Loucy (cell line): ENCODE measurements around the gene ANO7.
A peak's percentile ranks its signal among the peaks of the same experiment; 100 is the strongest.

Experiments
- H2AFZ ChIP-seq: fragments of 200-600 bp; sonication (generic); 2 replicates; pipeline ENCODE4 v1.6.0; 2016; ENCODE audit warnings: antibody characterized with exemption, mild to moderate bottlenecking, low read length, moderate library complexity
- H3F3A ChIP-seq: fragments of 200-600 bp; 2 replicates; pipeline ENCODE4 v1.6.0; 2016; ENCODE audit warnings: antibody characterized with exemption, low read depth, mild to moderate bottlenecking
- H3K27me3 ChIP-seq: fragments of 200-600 bp; sonication (generic); 2 replicates; pipeline ENCODE4 v1.6.1; 2014; ENCODE audit warnings: low read length, mild to moderate bottlenecking; ENCODE audit not compliant: insufficient read depth, poor library complexity, severe bottlenecking
- H3K36me3 ChIP-seq: fragments of 200-600 bp; sonication (generic); 2 replicates; pipeline ENCODE4 v1.6.1; 2016; ENCODE audit warnings: low read length; ENCODE audit not compliant: insufficient read depth
- H3K4me1 ChIP-seq: fragments of 200-600 bp; sonication (generic); 2 replicates; pipeline ENCODE4 v1.5.1; 2014; ENCODE audit warnings: low read length, mild to moderate bottlenecking; ENCODE audit not compliant: insufficient read depth, poor library complexity, severe bottlenecking
- H3K4me2 ChIP-seq: fragments of 200-600 bp; sonication (generic); 2 replicates; pipeline ENCODE4 v1.6.0; 2014; ENCODE audit warnings: antibody characterized with exemption, low read length, low read depth, mild to moderate bottlenecking; ENCODE audit not compliant: poor library complexity, severe bottlenecking
- H3K4me3 ChIP-seq: fragments of 200-600 bp; sonication (generic); 2 replicates; pipeline ENCODE4 v1.5.1; 2014; ENCODE audit warnings: low read length, mild to moderate bottlenecking, mixed read lengths; ENCODE audit not compliant: poor library complexity, severe bottlenecking
- H3K79me2 ChIP-seq: fragments of 200-600 bp; sonication (generic); 2 replicates; pipeline ENCODE4 v1.6.1; 2014; ENCODE audit warnings: low read length; ENCODE audit not compliant: insufficient read depth
- H3K9ac ChIP-seq: fragments of 200-600 bp; sonication (generic); 2 replicates; pipeline ENCODE4 v1.6.0; 2014; ENCODE audit warnings: mild to moderate bottlenecking, low read depth, low read length, moderate library complexity; ENCODE audit not compliant: poor library complexity, severe bottlenecking
- H3K9me2 ChIP-seq: fragments of 200-600 bp; sonication (generic); replicated peaks from 2 replicates; pipeline ENCODE4 v1.6.1; 2016; ENCODE audit warnings: low read depth, low read length, mixed read lengths
- H3K9me3 ChIP-seq: fragments of 200-600 bp; sonication (generic); 2 replicates; pipeline ENCODE4 v1.6.1; 2014; ENCODE audit warnings: mild to moderate bottlenecking, antibody characterized with exemption, low read length, low read depth; ENCODE audit not compliant: insufficient read depth
- H4K20me1 ChIP-seq: fragments of 200-600 bp; sonication (generic); 2 replicates; pipeline ENCODE4 v1.6.0; 2014; ENCODE audit warnings: antibody characterized with exemption, low read length, mild to moderate bottlenecking; ENCODE audit not compliant: insufficient read depth, poor library complexity, severe bottlenecking
- CTCF ChIP-seq: fragments of 200-600 bp; sonication (generic); conservative IDR thresholded peaks from 2 replicates; pipeline ENCODE4 v1.5.1; 2014; ENCODE audit warnings: mild to moderate bottlenecking, antibody characterized with exemption, low read length
- EZH2phosphoT487 ChIP-seq: fragments of 200-600 bp; IDR thresholded peaks from 2 replicates; pipeline ENCODE4 v1.6.1; 2018; ENCODE audit warnings: antibody characterized with exemption, mild to moderate bottlenecking, moderate library complexity, borderline replicate concordance

Gene ANO7

GRCh38 chr2:241150660-241151530 is 37.6 kb upstream of the ANO7 start:
- Histone ChIP-seq H3K9me3 (no peaks in the 10 kb centered on the region), H2AFZ (peak overlapping the region; percentile 87), H3K9me2 (no peaks in the 10 kb centered on the region), H3K4me3 (peak overlapping the region; percentile 81), H3K4me1 (peaks cover 30% of the 10 kb centered on the region), H3K4me2 (peak overlapping the region; percentile 100), H3F3A (no peaks in the 10 kb centered on the region), H3K9ac (peak overlapping the region; percentile 82), H3K27me3 (no peaks in the 10 kb centered on the region), H3K79me2 (peaks cover 40% of the 10 kb centered on the region), H3K36me3 (no peaks in the 10 kb centered on the region), H4K20me1 (peaks cover 30% of the 10 kb centered on the region)
- no peak for TF ChIP-seq CTCF
- no peak for TF ChIP-seq EZH2phosphoT487

- H3K9ac ChIP-seq, result no peak overlapping the region
- no peak overlapping the region for H2AFZ ChIP-seq
- H3F3A ChIP-seq, result no peaks in the 10 kb centered on the region
- no peaks in the 10 kb centered on the region for H3K9me2 ChIP-seq
- H3K9me3 ChIP-seq, result no peaks in the 10 kb centered on the region
- H4K20me1 ChIP-seq, result peaks cover 23% of the 10 kb centered on the region
- TF ChIP-seq EZH2phosphoT487 (no peak), CTCF (no peak)
- H3K27me3 ChIP-seq, result no peaks in the 10 kb centered on the region
- H3K4me3 ChIP-seq, result peak overlapping the region; percentile 81
- H3K36me3 ChIP-seq, result no peaks in the 10 kb centered on the region
- H3K4me1 ChIP-seq, result peaks cover 30% of the 10 kb centered on the region
- H3K4me2 ChIP-seq, result peak overlapping the region; percentile 100
- H3K79me2 ChIP-seq, result peaks cover 34% of the 10 kb centered on the region
These were observed 36.4 kb upstream of the ANO7 start for GRCh38 chr2:241151934-241152660.

- H4K20me1 ChIP-seq, result peaks cover 14% of the 10 kb centered on the region
- no peaks in the 10 kb centered on the region for H3F3A ChIP-seq
- no peak overlapping the region for H2AFZ ChIP-seq
- H3K4me1 ChIP-seq, result peaks cover 19% of the 10 kb centered on the region
- no peaks in the 10 kb centered on the region for H3K27me3 ChIP-seq
- H3K4me2 ChIP-seq, result no peak overlapping the region
- TF ChIP-seq CTCF (no peak), EZH2phosphoT487 (no peak)
- peaks cover 23% of the 10 kb centered on the region for H3K79me2 ChIP-seq
- H3K9me3 ChIP-seq, result no peaks in the 10 kb centered on the region
- H3K4me3 ChIP-seq, result no peak overlapping the region
- H3K9ac ChIP-seq, result no peak overlapping the region
- H3K36me3 ChIP-seq, result peaks cover 4% of the 10 kb centered on the region; the same call in 1 of the 2 replicates
- no peaks in the 10 kb centered on the region for H3K9me2 ChIP-seq
These were observed 34.9 kb upstream of the ANO7 start for GRCh38 chr2:241153616-241154015.
